Activated naive CD4-positive, alpha-beta T cell treated with anti-CD3 and anti-CD28 coated beads, Interleukin-2, amount 50 U/mL, for 24 hours (primary cell): Measurements from ENCODE around the gene KRT39.

Source experiments
- H3K27ac Mint-ChIP-seq: one replicate; pipeline ENCODE4 v1.8.0; 2021; ENCODE audit warnings: mild to moderate bottlenecking, mixed read lengths
- H3K27me3 Mint-ChIP-seq: one replicate; pipeline ENCODE4 v1.8.0; 2021; ENCODE audit warnings: mixed read lengths
- H3K36me3 Mint-ChIP-seq: one replicate; pipeline ENCODE4 v1.8.0; 2021; ENCODE audit warnings: mixed read lengths
- H3K4me1 Mint-ChIP-seq: one replicate; pipeline ENCODE4 v1.8.0; 2021; ENCODE audit warnings: mixed read lengths
- H3K4me3 Mint-ChIP-seq: one replicate; pipeline ENCODE4 v1.8.0; 2021; ENCODE audit warnings: mild to moderate bottlenecking, mixed read lengths
- H3K9me3 Mint-ChIP-seq: one replicate; pipeline ENCODE4 v1.8.0; 2021; ENCODE audit warnings: mixed read lengths

The KRT39 gene

GRCh38 chr17:40958086-40958953 is 8.4 kb downstream of the KRT39 start:
- Mint-ChIP-seq H3K36me3 (no peaks in the 10 kb centered on the region), H3K4me3 (no peak overlapping the region), H3K27ac (no peak overlapping the region), H3K4me1 (no peaks in the 10 kb centered on the region), H3K9me3 (no peaks in the 10 kb centered on the region), H3K27me3 (peaks cover 3% of the 10 kb centered on the region)

DNA sequence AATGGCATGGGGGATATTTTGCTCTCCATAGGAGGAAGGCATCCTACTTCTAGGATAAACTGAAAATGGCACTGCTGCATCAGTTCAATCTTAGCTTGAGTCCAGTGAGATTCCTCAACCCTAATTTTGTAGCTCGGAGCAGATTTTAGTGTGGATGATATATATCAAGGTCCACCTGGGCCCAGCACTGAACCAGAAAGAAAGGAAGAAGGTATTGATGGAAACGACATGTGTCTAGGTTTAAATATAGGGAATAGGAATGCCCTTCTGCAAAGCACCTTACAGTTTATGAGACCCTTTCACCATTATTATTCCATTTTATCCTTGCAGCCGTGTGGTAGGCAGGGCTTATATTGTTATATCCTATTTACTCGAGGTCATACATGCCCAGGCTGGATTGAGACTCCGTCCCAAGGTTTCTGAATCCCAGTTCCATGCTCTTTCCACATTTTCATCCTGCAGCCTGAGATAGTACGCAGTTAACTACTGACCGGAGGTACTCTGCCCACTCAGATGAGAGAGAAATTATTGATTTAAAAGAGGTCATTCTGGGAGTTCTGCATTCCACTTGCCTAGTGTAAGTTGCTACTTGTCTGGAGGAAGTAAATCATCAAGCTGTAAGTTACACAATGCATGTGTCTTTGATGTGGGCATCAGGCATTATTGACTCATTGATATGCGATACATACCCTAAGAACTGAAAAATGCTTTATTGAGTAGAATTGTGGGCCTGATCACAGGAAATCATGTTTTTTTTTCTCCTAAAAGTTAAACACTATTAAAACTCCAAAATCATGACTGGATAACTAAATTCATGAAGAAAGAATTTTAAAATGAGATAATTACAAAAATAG is 10.1 kb downstream of the KRT39 start:
- no peaks in the 10 kb centered on the region for H3K4me1 Mint-ChIP-seq
- H3K4me3 Mint-ChIP-seq = no peak overlapping the region
- no peak overlapping the region for H3K27ac Mint-ChIP-seq
- no peaks in the 10 kb centered on the region for H3K9me3 Mint-ChIP-seq
- no peaks in the 10 kb centered on the region for H3K36me3 Mint-ChIP-seq
- peaks cover 12% of the 10 kb centered on the region for H3K27me3 Mint-ChIP-seq

- Mint-ChIP-seq H3K27ac (no peak overlapping the region), H3K4me3 (no peak overlapping the region), H3K27me3 (peaks cover 28% of the 10 kb centered on the region), H3K4me1 (no peaks in the 10 kb centered on the region), H3K9me3 (no peaks in the 10 kb centered on the region), H3K36me3 (no peaks in the 10 kb centered on the region)
Observed at GRCh38 chr17:40953881-40954280, 12.9 kb downstream of the KRT39 start.

GRCh38 chr17:40952661-40953060 is 14.1 kb downstream of the KRT39 start:
- H3K9me3 Mint-ChIP-seq = no peaks in the 10 kb centered on the region
- no peak overlapping the region for H3K4me3 Mint-ChIP-seq
- no peaks in the 10 kb centered on the region for H3K36me3 Mint-ChIP-seq
- no peaks in the 10 kb centered on the region for H3K4me1 Mint-ChIP-seq
- no peak overlapping the region for H3K27ac Mint-ChIP-seq
- H3K27me3 Mint-ChIP-seq = peaks cover 33% of the 10 kb centered on the region

GRCh38 chr17:40952154-40952553 is 14.6 kb downstream of the KRT39 start:
- Mint-ChIP-seq H3K27me3 (peaks cover 33% of the 10 kb centered on the region), H3K36me3 (no peaks in the 10 kb centered on the region), H3K4me1 (no peaks in the 10 kb centered on the region), H3K27ac (no peak overlapping the region), H3K4me3 (no peak overlapping the region), H3K9me3 (no peaks in the 10 kb centered on the region)

- H3K27me3 Mint-ChIP-seq = peaks cover 41% of the 10 kb centered on the region
- no peaks in the 10 kb centered on the region for H3K36me3 Mint-ChIP-seq
- H3K4me3 Mint-ChIP-seq = no peak overlapping the region
- H3K4me1 Mint-ChIP-seq = no peaks in the 10 kb centered on the region
- no peaks in the 10 kb centered on the region for H3K9me3 Mint-ChIP-seq
- H3K27ac Mint-ChIP-seq = no peak overlapping the region
Observed at GRCh38 chr17:40951011-40951622, 15.6 kb downstream of the KRT39 start.

- Mint-ChIP-seq H3K4me3 (no peak overlapping the region), H3K9me3 (no peaks in the 10 kb centered on the region), H3K27ac (no peak overlapping the region), H3K27me3 (peaks cover 44% of the 10 kb centered on the region), H3K4me1 (no peaks in the 10 kb centered on the region), H3K36me3 (no peaks in the 10 kb centered on the region)
Observed at GRCh38 chr17:40950176-40950575, 16.6 kb downstream of the KRT39 start.

GRCh38 chr17:40949418-40949817 is 17.3 kb downstream of the KRT39 start:
- H3K27me3 Mint-ChIP-seq = peaks cover 45% of the 10 kb centered on the region
- H3K9me3 Mint-ChIP-seq = no peaks in the 10 kb centered on the region
- H3K4me1 Mint-ChIP-seq = no peaks in the 10 kb centered on the region
- H3K4me3 Mint-ChIP-seq = no peak overlapping the region
- H3K36me3 Mint-ChIP-seq = no peaks in the 10 kb centered on the region
- H3K27ac Mint-ChIP-seq = no peak overlapping the region

GRCh38 chr17:40947929-40948328 is 18.8 kb downstream of the KRT39 start:
- Mint-ChIP-seq H3K27me3 (peaks cover 50% of the 10 kb centered on the region), H3K27ac (no peak overlapping the region), H3K36me3 (no peaks in the 10 kb centered on the region)

GRCh38 chr17:40945414-40945813 is 21.3 kb downstream of the KRT39 start:
- H3K9me3 Mint-ChIP-seq = no peaks in the 10 kb centered on the region
- H3K4me1 Mint-ChIP-seq = no peaks in the 10 kb centered on the region
- H3K27me3 Mint-ChIP-seq = peaks cover 40% of the 10 kb centered on the region
- H3K27ac Mint-ChIP-seq = no peak overlapping the region
- H3K36me3 Mint-ChIP-seq = no peaks in the 10 kb centered on the region
- H3K4me3 Mint-ChIP-seq = no peak overlapping the region

More at GRCh38 chr17:40947929-40948328, 18.8 kb downstream of the KRT39 start:
- H3K4me3 Mint-ChIP-seq = no peak overlapping the region
- no peaks in the 10 kb centered on the region for H3K4me1 Mint-ChIP-seq
- no peaks in the 10 kb centered on the region for H3K9me3 Mint-ChIP-seq

DNA sequence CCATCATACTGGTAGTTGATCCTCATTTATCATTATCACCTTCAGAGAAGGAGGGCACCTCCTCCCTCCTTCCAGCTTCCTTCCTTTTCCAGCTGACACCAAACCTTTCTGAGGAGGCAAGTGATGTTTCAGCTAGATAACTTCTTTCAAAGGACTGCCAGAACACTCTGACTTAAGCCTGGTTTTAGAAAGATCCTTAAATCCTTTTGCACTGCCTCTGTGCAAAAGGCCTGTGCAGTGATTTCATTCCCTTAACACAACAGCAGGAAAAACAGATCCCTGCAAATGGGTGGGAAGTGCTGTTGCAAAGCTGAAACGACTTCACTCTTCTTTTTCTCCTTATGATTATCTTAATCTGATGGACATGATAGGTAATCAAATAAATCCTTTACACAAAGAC is 22.2 kb downstream of the KRT39 start:
- H3K27me3 Mint-ChIP-seq = peaks cover 34% of the 10 kb centered on the region
- H3K27ac Mint-ChIP-seq = no peak overlapping the region
- no peaks in the 10 kb centered on the region for H3K4me1 Mint-ChIP-seq

DNA sequence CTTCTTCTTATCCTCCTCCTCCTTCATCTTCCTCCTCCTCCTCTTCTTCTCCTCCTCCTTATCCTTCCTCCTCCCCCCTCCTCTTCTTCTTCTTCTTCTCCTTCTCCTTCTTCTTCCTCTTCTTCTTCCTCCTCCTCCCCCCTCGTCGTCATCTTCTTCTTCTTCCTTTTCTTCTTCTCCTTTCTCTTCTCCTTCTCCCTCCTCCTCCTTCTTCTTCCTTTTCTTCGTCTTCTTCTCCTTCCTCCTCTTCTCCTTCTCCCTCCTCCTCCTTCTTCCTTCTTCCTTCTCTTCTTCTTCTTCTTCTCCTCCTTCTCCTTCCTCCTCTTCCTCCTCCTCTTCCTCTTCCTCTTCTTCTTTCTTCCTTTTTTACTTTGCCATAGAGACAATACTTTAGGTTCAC is 24.2 kb downstream of the KRT39 start:
- H3K27me3 Mint-ChIP-seq = peaks cover 24% of the 10 kb centered on the region
- H3K27ac Mint-ChIP-seq = no peak overlapping the region
- H3K4me3 Mint-ChIP-seq = no peak overlapping the region
- no peaks in the 10 kb centered on the region for H3K4me1 Mint-ChIP-seq
- H3K9me3 Mint-ChIP-seq = no peaks in the 10 kb centered on the region
- no peaks in the 10 kb centered on the region for H3K36me3 Mint-ChIP-seq

More for the DNA sequence above, 22.2 kb downstream of the KRT39 start:
- H3K9me3 Mint-ChIP-seq = no peaks in the 10 kb centered on the region
- H3K4me3 Mint-ChIP-seq = no peak overlapping the region
- H3K36me3 Mint-ChIP-seq = no peaks in the 10 kb centered on the region

DNA sequence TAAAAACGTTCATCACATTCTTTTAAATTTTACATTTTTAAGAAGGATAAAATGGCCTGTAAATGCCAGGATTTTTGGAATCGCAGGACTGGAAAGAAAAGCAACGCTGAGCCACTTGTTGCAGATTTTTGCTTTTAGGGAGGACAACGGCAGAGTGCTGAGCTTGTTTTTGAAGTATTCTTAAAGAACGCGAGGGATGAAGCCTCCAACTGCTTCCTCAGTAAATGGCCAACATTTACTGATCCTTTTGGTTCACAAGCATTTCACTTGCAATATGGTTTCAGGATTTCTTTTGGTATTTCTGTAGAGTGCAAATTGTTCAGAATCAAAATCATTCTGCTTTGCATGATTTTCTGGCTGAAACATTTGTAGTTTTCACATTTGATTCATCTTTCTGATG is 26.5 kb downstream of the KRT39 start:
- Mint-ChIP-seq H3K9me3 (no peaks in the 10 kb centered on the region), H3K4me3 (no peak overlapping the region), H3K27ac (no peak overlapping the region), H3K27me3 (peaks cover 18% of the 10 kb centered on the region), H3K4me1 (no peaks in the 10 kb centered on the region), H3K36me3 (no peaks in the 10 kb centered on the region)

GRCh38 chr17:40938981-40939380 is 27.8 kb downstream of the KRT39 start:
- H3K27ac Mint-ChIP-seq = no peak overlapping the region
- H3K36me3 Mint-ChIP-seq = no peaks in the 10 kb centered on the region
- no peaks in the 10 kb centered on the region for H3K9me3 Mint-ChIP-seq
- H3K4me3 Mint-ChIP-seq = no peak overlapping the region
- peaks cover 11% of the 10 kb centered on the region for H3K27me3 Mint-ChIP-seq
- H3K4me1 Mint-ChIP-seq = no peaks in the 10 kb centered on the region

DNA sequence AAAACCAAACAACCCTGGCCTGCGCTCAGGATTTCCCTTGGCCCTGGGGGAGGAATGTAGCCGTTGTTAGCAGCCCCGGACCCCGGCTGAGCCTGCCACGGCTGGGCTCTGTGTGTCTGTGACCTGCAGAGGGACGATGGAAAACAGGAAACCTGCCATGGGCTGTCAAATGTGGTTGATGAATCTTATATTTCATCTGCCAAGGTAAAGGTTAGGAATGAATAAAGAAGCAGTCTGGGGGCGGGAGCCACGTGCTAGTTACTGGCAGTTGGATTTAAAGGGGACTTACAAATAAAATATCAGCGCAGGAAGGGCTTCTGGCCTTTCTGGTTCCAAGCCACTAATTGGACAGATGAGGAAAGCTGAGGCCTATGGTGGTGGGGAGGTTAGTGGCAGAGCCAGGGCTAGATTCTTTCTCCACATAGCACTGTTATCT is 29.3 kb downstream of the KRT39 start, which contains the start of gene KRT23:
TSS of gene KRT23 (minus strand) at position 263 of the 436 bp plus-strand sequence. CDS start 1,043 bp downstream, outside the sequence.
- Mint-ChIP-seq H3K27me3 (peaks cover 6% of the 10 kb centered on the region), H3K27ac (no peak within 1 kb of the TSS), H3K9me3 (no peaks in the 10 kb centered on the region), H3K4me3 (no peak within 1 kb of the TSS), H3K36me3 (no peaks in the 10 kb centered on the region), H3K4me1 (no peaks in the 10 kb centered on the region)
